ENCODE data around the gene LDLRAP1.

DNA sequence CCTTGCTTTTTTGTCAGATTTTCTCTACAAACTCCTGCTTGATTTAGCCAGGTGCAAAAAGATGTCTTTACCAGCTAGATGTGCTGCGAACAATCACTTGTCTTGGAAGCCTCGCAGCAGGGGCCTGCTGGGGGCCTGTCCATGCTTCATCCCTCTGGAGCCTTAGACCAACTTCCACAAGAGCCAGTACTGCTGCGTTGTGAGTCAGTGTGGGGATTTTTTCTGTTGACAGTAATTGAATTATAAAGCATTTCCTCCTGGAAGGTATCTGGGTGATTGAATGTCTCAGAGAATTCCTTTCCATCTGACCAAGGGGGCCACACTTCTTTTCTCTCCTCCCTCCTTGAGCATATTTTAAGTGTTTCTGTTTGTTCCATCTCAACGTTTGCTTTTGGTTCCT lies 40.4 kb upstream of the LDLRAP1 start:
- TF ChIP-seq, protein P1, sequence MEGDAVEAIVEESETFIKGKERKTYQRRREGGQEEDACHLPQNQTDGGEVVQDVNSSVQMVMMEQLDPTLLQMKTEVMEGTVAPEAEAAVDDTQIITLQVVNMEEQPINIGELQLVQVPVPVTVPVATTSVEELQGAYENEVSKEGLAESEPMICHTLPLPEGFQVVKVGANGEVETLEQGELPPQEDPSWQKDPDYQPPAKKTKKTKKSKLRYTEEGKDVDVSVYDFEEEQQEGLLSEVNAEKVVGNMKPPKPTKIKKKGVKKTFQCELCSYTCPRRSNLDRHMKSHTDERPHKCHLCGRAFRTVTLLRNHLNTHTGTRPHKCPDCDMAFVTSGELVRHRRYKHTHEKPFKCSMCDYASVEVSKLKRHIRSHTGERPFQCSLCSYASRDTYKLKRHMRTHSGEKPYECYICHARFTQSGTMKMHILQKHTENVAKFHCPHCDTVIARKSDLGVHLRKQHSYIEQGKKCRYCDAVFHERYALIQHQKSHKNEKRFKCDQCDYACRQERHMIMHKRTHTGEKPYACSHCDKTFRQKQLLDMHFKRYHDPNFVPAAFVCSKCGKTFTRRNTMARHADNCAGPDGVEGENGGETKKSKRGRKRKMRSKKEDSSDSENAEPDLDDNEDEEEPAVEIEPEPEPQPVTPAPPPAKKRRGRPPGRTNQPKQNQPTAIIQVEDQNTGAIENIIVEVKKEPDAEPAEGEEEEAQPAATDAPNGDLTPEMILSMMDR (IDR thresholded peaks at IDR 0.05), result no peak
- TF ChIP-seq POLR2A (IDR thresholded peaks at IDR 0.05), result no peak

Data from suprapubic skin (tissue), 3 donors.